GM19351 (cell line): ENCODE results near the gene EEIG1.

ENCODE experiments used
- ATAC-seq: cut with Tn5 transposase; IDR thresholded peaks from one replicate; pipeline ENCODE4 v1.9.1; 2021; ENCODE audit warnings: mild to moderate bottlenecking, moderate library complexity; ENCODE audit not compliant: unreplicated experiment

Gene EEIG1

GRCh38 chr9:127961155-127961490, 19.7 kb downstream of the EEIG1 start:
- no peak for ATAC-seq

- ATAC-seq, result no peak
These were observed 20.2 kb downstream of the EEIG1 start for GRCh38 chr9:127960410-127961154.

GRCh38 chr9:127959841-127960409, 20.9 kb downstream of the EEIG1 start:
- no peak for ATAC-seq

GRCh38 chr9:127959398-127959797, 21.4 kb downstream of the EEIG1 start:
- ATAC-seq, result no peak

GRCh38 chr9:127958728-127959127, 22.1 kb downstream of the EEIG1 start:
- no peak for ATAC-seq

- no peak for ATAC-seq
These were observed 25.3 kb downstream of the EEIG1 start for GRCh38 chr9:127955294-127956015.

GRCh38 chr9:127954831-127955293, 25.9 kb downstream of the EEIG1 start:
- no peak for ATAC-seq

- ATAC-seq, result no peak
These were observed 26.9 kb downstream of the EEIG1 start for GRCh38 chr9:127953768-127954505.

- no peak for ATAC-seq
These were observed 27.6 kb downstream of the EEIG1 start for GRCh38 chr9:127953154-127953553.

GRCh38 chr9:127950513-127951289, 30.1 kb downstream of the EEIG1 start:
- ATAC-seq, result no peak

GRCh38 chr9:127949827-127950512, 30.8 kb downstream of the EEIG1 start:
- no peak for ATAC-seq

GRCh38 chr9:127947841-127948710, 32.7 kb downstream of the EEIG1 start:
- no peak for ATAC-seq

- no peak for ATAC-seq
These were observed 34.1 kb downstream of the EEIG1 start for GRCh38 chr9:127946728-127947127.

- no peak for ATAC-seq
These were observed 34.8 kb downstream of the EEIG1 start for GRCh38 chr9:127945942-127946341.

GRCh38 chr9:127945338-127945737, 35.5 kb downstream of the EEIG1 start:
- ATAC-seq, result no peak

- ATAC-seq, result no peak
These were observed 36.1 kb downstream of the EEIG1 start for GRCh38 chr9:127944586-127945218.

GRCh38 chr9:127943731-127944144, 37.1 kb downstream of the EEIG1 start:
- ATAC-seq, result no peak

GRCh38 chr9:127943011-127943662, 37.7 kb downstream of the EEIG1 start:
- ATAC-seq, result no peak
